TTC549 (cell line): Measurements from ENCODE around the gene ANKRD34B.

Experiments used
- FAIRE-seq: peaks from 2 replicates; lab custom pipeline; 2012; peaks lifted over from hg19 to GRCh38; lab: Jason Lieb, UNC

Gene ANKRD34B

DNA sequence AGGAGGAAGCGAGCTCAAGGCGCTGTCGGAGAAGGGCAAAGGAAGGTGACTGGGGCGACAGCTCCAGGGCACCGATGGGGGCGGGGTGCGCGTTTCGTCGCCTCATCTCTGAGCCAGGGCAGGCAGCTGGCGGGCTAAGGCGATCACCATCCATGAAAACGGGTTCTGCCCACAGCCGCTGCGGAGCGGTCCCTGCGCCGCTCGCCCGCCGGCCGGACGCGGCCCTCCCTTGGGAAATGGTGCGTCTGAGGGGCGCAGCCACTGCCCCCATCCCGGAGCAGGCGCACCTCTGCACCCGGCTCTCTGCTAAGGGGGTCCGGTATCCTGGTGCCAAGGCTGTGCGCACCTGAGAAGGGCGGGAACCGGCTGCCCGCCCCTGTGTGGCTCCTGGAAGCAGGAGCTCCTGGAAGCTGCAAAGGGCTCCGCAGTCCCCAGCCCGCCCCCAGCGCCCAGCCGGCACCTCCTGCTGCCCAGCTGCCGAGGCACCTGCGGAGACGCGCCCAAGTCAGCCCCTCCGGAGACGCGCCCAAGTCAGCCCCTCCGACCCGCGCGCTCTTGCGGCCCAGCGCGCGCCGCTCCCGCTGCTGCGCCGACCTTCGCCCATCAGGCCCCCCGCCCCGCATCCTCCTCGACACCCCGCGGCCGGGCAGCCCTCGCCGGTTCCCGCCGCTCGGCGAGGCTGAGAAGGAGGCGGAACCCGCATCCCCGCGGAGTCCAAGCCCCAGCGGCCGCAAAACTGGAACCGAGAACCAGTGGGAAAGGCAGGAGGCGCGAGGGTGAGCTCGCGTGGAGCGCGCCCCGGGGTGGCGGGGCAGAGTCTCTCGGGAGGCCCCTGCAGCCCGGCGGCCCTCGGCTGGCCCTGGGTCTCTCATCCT lies 757 bp downstream of the ANKRD34B start:
- no peak for FAIRE-seq

GRCh38 chr5:80568251-80568650 lies 1.8 kb downstream of the ANKRD34B start:
- FAIRE-seq, result no peak

DNA sequence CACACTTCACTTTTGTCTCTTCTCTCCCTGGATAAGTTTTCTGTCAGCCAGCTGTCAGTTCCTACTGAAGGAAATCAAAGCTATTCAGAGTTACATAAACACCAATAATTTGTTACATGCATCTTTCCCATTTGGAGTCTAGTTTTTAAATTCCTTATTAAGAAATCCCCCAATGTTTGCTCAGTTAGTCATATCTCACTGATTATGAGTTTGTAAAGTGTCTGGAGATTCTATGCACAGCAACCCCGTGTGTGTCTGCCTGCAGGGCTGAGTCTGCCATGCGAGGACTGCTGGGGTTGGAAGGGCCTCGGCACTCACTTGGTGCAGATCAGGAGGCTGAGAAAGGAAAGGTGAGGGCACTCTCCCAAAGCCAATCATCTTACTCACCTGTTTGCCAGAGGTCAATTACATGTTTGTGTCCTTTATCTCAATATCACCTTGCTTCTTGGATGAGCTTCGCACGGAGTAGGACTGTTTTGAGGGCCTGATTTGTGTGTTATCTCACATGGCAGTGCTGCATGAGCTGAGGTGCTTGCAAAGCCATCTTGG lies 3.3 kb downstream of the ANKRD34B start:
- no peak for FAIRE-seq

- FAIRE-seq, result no peak
Observed at GRCh38 chr5:80565330-80565729, 4.8 kb downstream of the ANKRD34B start.

DNA sequence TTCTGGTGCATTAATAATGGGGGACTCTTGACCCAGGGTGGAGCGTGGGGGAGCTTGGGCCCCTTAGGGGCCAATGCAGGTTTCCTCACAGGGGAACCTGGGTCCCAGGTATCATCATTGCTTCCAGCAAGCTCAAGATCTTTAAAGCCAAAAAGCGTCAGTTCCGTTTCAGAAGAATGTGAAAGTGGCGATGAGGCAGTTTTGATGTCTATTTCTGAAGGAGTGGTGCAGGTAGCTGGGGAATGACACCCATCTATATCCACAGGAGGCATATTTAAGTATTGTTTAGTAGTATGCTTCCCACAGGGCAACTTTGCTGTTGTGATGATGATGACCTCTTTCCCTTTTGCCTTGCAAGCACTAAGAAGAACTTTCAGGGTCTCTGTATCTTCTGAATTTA lies 10.8 kb downstream of the ANKRD34B start:
- no peak for FAIRE-seq

DNA sequence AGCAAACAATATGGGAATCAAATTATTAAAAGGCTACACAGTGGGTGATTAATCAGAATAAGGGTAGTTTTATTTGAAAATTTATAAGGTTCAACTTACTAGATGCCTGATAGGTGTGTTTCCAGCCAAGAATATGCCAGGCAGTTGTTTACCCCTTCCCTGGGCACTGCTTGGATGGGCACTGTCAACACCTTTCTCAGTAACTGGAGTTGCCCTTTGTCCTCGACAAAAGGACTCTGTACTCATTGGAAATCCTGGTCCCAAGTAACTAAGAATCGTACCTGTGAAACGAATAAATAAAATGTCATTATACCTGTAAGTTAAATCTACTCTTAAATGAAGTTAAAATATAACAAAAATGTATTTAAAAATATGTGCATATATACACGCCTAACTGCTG lies 15.0 kb downstream of the ANKRD34B start:
- no peak for FAIRE-seq

- FAIRE-seq, result no peak
Observed at GRCh38 chr5:80554646-80555045, 15.4 kb downstream of the ANKRD34B start.

GRCh38 chr5:80541392-80541791 lies 28.7 kb downstream of the ANKRD34B start:
- FAIRE-seq, result no peak

DNA sequence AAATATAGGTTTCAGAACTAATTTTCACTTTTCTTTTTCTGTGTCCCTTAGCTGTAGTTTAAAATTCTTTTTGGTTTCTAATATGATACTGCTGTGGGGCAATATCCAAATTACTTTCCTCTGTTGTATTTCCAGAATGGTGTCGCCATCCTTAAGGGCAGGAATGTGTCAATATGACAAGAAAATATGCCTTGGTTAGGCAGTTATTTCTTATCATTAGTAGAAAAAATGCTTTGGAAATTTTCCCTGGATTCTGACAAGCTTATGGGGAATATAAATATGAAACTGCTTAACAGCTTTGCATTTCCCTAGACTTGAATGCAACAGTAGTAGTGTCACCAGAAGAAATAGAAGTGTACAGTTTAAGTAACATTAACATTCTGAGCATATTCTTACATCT lies 29.4 kb downstream of the ANKRD34B start:
- FAIRE-seq, result no peak

DNA sequence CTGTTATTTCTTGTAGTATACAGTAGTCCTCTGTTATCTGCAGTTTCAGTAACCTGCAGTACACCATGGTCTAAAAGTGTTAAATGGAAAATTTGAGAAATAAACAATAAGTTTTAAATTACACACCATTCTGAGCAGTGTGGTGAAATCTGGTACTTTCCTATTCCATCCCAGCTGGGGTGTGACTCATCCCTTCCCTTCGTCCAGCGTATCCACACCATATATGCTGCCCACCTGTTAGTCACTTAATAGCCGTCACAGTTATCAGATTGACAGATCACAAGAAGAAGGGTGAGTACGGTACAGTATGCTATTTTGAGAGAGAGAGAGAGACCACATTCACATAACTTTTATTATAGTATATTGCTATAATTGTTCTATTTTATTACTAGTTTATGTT lies 53.3 kb downstream of the ANKRD34B start:
- no peak for FAIRE-seq

- FAIRE-seq, result no peak
Observed at GRCh38 chr5:80509362-80509761, 60.7 kb downstream of the ANKRD34B start.

GRCh38 chr5:80508844-80509243 lies 61.2 kb downstream of the ANKRD34B start:
- no peak for FAIRE-seq

DNA sequence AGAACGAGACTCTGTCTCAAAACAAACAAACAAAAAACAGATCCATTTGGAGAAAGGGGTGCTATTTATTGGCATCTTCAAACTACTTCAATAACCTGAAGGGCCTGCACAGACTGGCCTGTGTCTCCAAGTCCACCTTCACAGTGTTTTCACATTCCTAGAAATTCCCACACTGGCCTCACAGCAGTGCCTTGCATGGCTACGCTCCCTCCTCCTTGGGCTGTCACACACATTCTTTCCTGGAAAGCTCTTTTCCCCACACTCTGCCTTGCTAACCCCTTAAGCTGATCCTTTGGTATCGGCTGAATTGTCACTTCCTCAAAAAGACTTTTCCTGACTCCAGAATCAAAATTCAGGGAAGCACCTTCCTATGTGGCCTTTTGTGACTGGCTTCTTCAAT lies 62.4 kb downstream of the ANKRD34B start:
- FAIRE-seq, result no peak
